SK-N-SH treated with all-trans-retinoic acid at 6 μM for 48 hours (cell line): Measurements from ENCODE around the gene ADAM11.

Source experiments
- ARNTL ChIP-seq: fragments of 450-650 bp; formaldehyde crosslinking; IDR thresholded peaks from 2 replicates; pipeline ENCODE4 v1.5.0; 2020; ENCODE audit warnings: low read depth, mild to moderate bottlenecking, moderate library complexity, borderline replicate concordance
- BACH2 ChIP-seq: fragments of 250-450 bp; sonication (Bioruptor Pico); IDR thresholded peaks from 2 replicates; pipeline ENCODE4 v1.9.0; 2021; ENCODE audit warnings: mild to moderate bottlenecking, borderline replicate concordance
- CREB5 ChIP-seq: fragments of 250-450 bp; sonication (Bioruptor Pico); IDR thresholded peaks from 2 replicates; pipeline ENCODE4 v1.5.1; 2020; ENCODE audit warnings: low read depth, mild to moderate bottlenecking, moderate library complexity
- CSRNP3 ChIP-seq: fragments of 250-450 bp; sonication (Bioruptor Pico); IDR thresholded peaks from 2 replicates; pipeline ENCODE4 v1.5.1; 2021; ENCODE audit warnings: mild to moderate bottlenecking, moderate library complexity
- ISL1 ChIP-seq: fragments of 250-450 bp; sonication (Bioruptor Pico); IDR thresholded peaks from 2 replicates; pipeline ENCODE4 v2.1.2; 2022; ENCODE audit warnings: mild to moderate bottlenecking, moderate library complexity
- OSR1 ChIP-seq: fragments of 250-450 bp; sonication (Bioruptor Pico); IDR thresholded peaks from 2 replicates; pipeline ENCODE4 v1.8.0; 2022; ENCODE audit warnings: moderate library complexity, mild to moderate bottlenecking, inconsistent platforms
- PATZ1 ChIP-seq: fragments of 250-450 bp; sonication (Bioruptor Pico); IDR thresholded peaks from 2 replicates; pipeline ENCODE4 v1.8.0; 2020; ENCODE audit warnings: mild to moderate bottlenecking, moderate library complexity, borderline replicate concordance
- RARB ChIP-seq: fragments of 250-450 bp; sonication (Bioruptor Pico); IDR thresholded peaks from 2 replicates; pipeline ENCODE4 v1.8.0; 2021; ENCODE audit warnings: mild to moderate bottlenecking, moderate library complexity
- SNAI2 ChIP-seq: fragments of 250-450 bp; sonication (Bioruptor Pico); IDR thresholded peaks from 2 replicates; pipeline ENCODE4 v1.5.0; 2020; ENCODE audit warnings: mild to moderate bottlenecking, moderate library complexity
- TSHZ2 ChIP-seq: fragments of 250-450 bp; sonication (Bioruptor Pico); IDR thresholded peaks from 2 replicates; pipeline ENCODE4 v1.5.0; 2020; ENCODE audit warnings: mild to moderate bottlenecking, moderate library complexity
- ZC3H10 ChIP-seq: fragments of 250-450 bp; sonication (Bioruptor Pico); IDR thresholded peaks from 2 replicates; pipeline ENCODE4 v1.5.1; 2021; ENCODE audit warnings: mild to moderate bottlenecking, moderate library complexity
- ZFP3 ChIP-seq: fragments of 250-450 bp; sonication (Bioruptor Pico); IDR thresholded peaks from 2 replicates; pipeline ENCODE4 v1.5.0; 2020; ENCODE audit warnings: mild to moderate bottlenecking, moderate library complexity
- ZFP30 ChIP-seq: fragments of 450-650 bp; formaldehyde crosslinking; IDR thresholded peaks from 2 replicates; pipeline ENCODE4 v1.5.0; 2022; ENCODE audit warnings: mild to moderate bottlenecking, moderate library complexity
- ZNF8 ChIP-seq: fragments of 450-650 bp; formaldehyde crosslinking; IDR thresholded peaks from 2 replicates; pipeline ENCODE4 v1.5.0; 2020; ENCODE audit warnings: mild to moderate bottlenecking, moderate library complexity

GRCh38 chr17:44760474-44761308 is 1.9 kb downstream of the ADAM11 start:
- TF ChIP-seq BACH2 (CRISPR knock-in tag) (no peak), CSRNP3 (CRISPR knock-in tag) (no peak), ZFP3 (no peak), ARNTL (CRISPR knock-in tag) (no peak), ISL1 (CRISPR knock-in tag) (no peak), ZC3H10 (CRISPR knock-in tag) (no peak), OSR1 (CRISPR knock-in tag) (no peak), RARB (no peak), ZFP30 (CRISPR knock-in tag) (no peak), SNAI2 (CRISPR knock-in tag) (no peak), TSHZ2 (CRISPR knock-in tag) (no peak), ZNF8 (CRISPR knock-in tag) (no peak), PATZ1 (CRISPR knock-in tag) (no peak), CREB5 (CRISPR knock-in tag) (no peak)
